NT2/D1 (cell line): ENCODE results near the gene FIBCD1.

ENCODE experiments used
- YY1 ChIP-seq: IDR thresholded peaks from 2 replicates; pipeline ENCODE4 v1.6.1; 2011; ENCODE audit not compliant: insufficient read length, insufficient read depth
- ZNF274 ChIP-seq: IDR thresholded peaks from 2 replicates; pipeline ENCODE4 v1.6.1; 2011; ENCODE audit warnings: mild to moderate bottlenecking, low read depth, low read length

DNA sequence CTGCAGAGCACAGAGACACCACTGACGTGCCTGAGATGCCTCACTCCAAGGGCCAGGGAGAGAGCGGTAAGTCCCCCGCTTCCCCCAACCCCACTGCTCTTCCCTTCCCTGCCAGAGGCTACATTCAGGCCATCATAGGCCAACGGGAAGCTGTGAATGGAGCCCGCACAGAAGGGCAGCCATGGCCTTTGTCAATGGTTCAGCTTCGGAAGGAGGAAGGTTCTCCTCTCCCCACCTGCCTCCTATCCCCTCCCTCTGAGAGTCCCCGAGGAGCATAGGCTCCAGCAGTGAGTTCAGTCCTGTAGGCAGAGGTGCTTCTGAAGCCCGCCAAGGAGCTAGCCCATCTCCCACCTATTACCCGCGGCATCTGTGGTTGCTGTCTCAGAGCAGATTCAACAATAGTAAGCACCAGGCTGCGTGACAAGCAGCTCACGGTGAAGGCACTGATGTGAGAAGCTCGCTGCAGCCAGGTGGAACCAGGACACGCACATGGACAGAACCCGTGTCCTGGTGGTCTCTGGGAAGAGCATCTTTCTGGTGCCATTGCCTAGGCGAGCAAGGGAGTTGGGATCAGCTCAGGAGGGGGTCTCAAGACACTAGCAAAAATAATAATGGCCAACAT lies 58.3 kb downstream of the FIBCD1 start:
- TF ChIP-seq YY1 (no peak), ZNF274 (no peak)
